Stimulated activated naive CD4-positive, alpha-beta T cell treated with Interleukin-2 at 50 U/mL for 16 hours (primary cell): ENCODE data around the gene STIM2.

Experiments used
- DNase-seq: peaks from one replicate; lab custom pipeline; 2025; lab: John Stamatoyannopoulos, UW

Gene STIM2

GRCh38 chr4:26900765-26901164, 40.1 kb downstream of the STIM2 start:
- no peak for DNase-seq

- no peak for DNase-seq
These were observed 44.5 kb downstream of the STIM2 start for GRCh38 chr4:26905172-26905571.

DNA sequence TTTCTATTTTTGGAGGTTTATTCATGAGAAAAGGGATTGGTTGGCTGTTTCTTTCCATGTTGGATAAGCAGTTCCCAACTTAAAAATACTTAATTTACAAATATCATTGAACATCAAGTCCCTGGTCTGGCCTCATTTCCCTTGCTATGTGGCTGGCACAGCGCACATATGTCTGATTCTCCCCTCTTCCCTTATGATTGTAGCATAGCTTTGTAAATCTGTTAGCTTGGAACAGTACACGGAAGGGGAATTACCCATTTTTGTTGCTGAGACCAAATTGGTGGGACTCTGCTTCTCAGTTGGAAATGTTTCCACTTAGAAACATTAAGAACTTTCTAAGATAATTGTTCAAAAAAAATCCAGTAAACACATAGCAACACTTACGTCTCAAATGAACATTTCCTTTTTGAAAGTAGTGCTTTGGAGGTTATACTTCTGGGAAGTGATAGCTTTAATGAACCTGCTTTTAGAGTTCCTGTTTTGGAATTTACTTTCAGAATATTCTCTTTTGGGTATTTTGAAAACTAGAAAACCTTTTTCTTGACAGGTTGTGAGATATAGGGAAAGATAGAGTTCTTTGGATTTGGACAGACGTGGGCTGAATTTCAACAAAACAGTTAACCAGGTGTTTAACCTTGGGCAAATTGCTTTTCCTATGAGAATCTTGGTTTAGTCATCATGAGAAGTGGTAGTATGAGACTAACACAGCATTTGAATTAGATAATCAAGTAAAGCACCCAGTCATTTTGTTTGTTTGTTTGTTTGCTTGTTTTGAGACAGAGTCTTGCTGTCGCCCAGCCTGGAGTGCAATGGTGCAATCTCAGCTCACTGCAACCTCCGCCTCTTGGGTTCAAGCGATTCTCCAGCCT, 47.3 kb downstream of the STIM2 start:
- no peak for DNase-seq

GRCh38 chr4:26909369-26909768, 48.7 kb downstream of the STIM2 start:
- no peak for DNase-seq

- DNase-seq: no peak
These were observed 50.6 kb downstream of the STIM2 start for GRCh38 chr4:26911254-26911653.

GRCh38 chr4:26912069-26912468, 51.4 kb downstream of the STIM2 start:
- no peak for DNase-seq

GRCh38 chr4:26912810-26913209, 52.2 kb downstream of the STIM2 start:
- DNase-seq: no peak

DNA sequence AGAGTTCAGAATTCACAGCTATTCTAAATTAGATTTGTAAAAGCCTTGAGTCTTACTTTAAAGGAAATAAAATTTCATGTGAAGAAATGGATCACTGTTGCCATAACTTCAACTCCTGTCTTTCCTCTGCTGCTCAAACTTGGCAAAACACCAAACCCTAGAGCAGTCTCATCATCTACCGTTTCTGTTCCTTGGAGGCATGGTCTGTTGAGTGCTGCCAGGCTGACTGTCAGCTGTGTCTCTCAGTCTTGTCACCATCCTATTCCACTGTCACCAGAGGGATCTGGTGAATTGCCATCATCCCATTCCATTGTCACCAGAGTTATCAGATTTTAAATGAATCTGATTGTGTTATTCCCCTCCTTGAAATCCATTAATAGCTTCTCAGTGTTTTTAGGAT, 55.6 kb downstream of the STIM2 start:
- no peak for DNase-seq

- no peak for DNase-seq
These were observed 70.3 kb downstream of the STIM2 start for GRCh38 chr4:26930964-26931363.

- no peak for DNase-seq
These were observed 70.8 kb downstream of the STIM2 start for GRCh38 chr4:26931451-26931850.

DNA sequence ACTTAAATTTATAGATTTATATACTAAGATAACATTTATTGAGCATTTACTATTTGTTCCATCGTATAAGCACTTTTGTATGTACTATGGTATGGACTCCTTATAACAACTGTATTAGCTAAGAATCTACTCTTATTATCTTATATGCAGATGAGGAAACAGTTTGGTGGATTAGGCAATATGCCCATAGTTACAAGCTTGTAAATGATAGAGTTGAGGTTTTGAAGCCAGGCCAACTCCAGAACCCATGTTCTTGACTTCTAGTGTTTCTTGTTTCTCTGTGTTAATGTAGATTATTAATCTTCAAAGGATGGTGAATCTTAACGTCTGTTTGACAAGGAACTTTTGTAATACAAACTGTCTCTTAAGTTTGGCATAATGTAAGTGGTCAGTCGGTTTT, 71.3 kb downstream of the STIM2 start:
- DNase-seq: no peak

- DNase-seq: no peak
These were observed 74.8 kb downstream of the STIM2 start for GRCh38 chr4:26935397-26935796.

DNA sequence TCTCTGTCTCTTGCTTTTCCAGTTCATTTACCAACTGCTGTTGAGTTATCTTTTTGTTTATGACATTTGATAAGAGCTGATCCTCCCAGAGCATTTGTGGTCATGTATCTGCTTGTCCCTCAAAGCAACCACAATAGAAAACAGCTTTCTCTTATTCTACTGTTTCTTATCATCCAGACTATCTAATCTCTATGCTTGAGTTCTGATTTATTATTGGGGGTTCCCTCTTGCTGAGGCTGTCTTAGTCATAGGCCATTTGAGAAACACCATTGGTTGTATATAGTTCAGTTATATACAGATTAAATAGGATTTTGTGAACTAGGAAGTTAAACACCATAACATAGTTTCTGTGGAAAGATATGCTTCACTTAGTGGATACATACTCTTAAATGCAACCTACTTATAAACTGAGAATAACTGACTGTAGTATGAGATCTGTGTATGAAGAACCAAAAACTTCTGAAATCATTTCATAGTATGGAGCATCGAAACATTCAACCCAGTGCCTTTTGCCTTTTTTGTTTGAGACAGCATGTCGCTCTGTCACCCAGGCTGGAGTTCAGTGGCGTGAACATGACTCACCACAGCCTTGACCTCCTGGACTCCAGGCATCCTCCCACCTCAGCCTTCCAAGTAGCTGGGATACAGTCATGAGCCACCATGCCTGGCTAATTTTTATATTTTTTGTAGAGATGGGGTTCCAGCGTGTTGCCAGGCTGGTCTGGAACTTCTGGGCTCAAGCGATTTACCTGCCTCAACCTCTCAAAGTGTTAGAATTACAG, 75.8 kb downstream of the STIM2 start:
- no peak for DNase-seq

DNA sequence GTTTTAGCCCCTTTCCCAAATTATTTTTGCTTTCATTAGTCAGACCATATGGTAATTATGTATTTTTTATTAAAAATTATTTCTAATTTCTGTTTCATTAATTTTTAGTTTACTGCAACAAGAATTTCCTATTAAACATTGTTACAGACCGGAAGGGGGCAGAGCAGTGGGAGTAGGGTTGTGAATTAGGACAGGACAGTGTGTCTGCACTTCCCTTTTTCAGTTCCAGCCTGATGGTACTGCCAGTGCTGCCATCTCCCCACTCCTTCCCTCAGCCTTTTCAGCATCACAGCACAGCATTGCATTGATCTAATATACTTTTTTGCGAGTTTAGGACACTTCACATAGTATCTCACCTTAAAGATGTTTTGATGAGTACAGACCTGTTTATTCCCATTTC, 76.5 kb downstream of the STIM2 start:
- no peak for DNase-seq

DNA sequence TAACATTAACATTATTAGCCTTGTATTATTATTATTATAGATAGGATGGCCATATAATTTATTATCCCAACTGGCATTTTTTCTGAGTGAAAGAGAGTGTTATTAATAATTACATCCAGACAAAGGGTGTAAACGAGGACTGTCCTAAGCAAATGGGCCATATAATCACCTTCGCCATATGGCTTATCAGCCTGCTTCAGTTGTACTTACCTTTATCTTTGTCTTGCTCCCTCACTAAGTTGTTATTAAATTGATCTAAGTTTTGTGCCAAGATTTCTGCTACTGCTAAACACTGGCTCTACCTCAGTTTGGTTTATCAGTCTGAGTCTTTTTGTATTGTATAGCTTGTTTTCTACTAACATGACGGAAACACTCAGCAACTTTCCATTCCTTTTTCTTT, 76.9 kb downstream of the STIM2 start:
- no peak for DNase-seq

- DNase-seq: no peak
These were observed 77.9 kb downstream of the STIM2 start for GRCh38 chr4:26938516-26938915.

GRCh38 chr4:26941951-26942350, 81.3 kb downstream of the STIM2 start:
- DNase-seq: no peak

DNA sequence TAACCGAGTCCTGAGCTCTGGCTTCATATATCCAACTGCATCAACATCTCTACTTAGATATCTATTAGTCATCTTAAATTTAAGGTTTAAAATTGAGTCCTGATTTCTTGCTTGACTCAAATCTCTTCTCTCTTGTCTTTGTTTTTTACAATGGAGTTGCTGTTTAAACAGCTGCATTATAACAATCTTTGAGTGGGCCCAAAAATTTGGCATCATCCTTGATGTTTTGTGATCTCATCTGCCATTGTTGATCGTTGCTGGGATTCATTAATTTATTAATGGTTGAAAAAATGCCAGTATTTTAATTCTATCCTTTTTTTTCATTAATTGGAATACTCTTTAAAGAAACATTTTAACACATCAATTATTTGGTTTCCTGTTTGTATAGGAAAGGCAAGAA, 82.2 kb downstream of the STIM2 start:
- DNase-seq: no peak

- DNase-seq: no peak
These were observed 82.8 kb downstream of the STIM2 start for GRCh38 chr4:26943391-26943790.

DNA sequence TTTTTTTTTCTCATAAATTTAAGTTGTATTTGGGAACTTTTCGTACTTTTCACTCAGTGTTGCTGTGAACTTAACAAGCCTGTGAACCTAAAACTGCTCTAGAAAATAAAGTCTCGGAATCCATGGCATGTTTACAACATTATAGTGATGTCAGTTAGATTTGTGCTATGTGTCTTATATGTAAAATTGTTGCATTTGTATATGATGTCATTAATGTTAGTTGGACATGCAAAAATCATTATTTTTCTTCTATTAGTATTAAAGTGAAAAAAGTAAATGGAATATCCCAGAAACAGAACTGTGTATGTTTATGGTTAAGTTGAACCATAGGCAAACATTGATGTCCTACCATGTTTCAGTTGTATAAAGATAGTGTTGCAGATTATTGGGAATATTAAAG, 85.2 kb downstream of the STIM2 start:
- no peak for DNase-seq

GRCh38 chr4:26947318-26947717, 86.7 kb downstream of the STIM2 start:
- no peak for DNase-seq

- DNase-seq: no peak
These were observed 89.8 kb downstream of the STIM2 start for GRCh38 chr4:26950446-26950845.

GRCh38 chr4:26952891-26953290, 92.2 kb downstream of the STIM2 start:
- no peak for DNase-seq
